Mesendoderm (in vitro differentiated cells): ENCODE data around the gene CERS4.
"Not testable (repeated sequence)": the region's sequence is repeated elsewhere in the genome, so short reads cannot be mapped to it uniquely, and the experiment has no call there.

Source experiments
- DNase-seq: peaks from one replicate; pipeline ENCODE4 v3.0.0; 2013
- H2AK5ac ChIP-seq: 2 replicates; pipeline ENCODE4 v1.6.1; 2013; ENCODE audit warnings: low read length, inconsistent platforms
- H2BK120ac ChIP-seq: 2 replicates; pipeline ENCODE4 v1.6.1; 2013; ENCODE audit warnings: low read depth, mild to moderate bottlenecking, low read length, moderate library complexity, mixed read lengths
- H2BK15ac ChIP-seq: replicated peaks from 2 replicates; pipeline ENCODE4 v1.6.1; 2013; ENCODE audit warnings: low read depth, mild to moderate bottlenecking, moderate library complexity
- H2BK5ac ChIP-seq: 2 replicates; pipeline ENCODE4 v1.6.1; 2013; ENCODE audit warnings: low read length, inconsistent platforms
- H3K18ac ChIP-seq: 2 replicates; pipeline ENCODE4 v1.6.1; 2013; ENCODE audit warnings: mild to moderate bottlenecking, low read length, mixed read lengths
- H3K23ac ChIP-seq: one replicate; pipeline ENCODE4 v1.6.1; 2013; ENCODE audit warnings: low read length
- H3K27ac ChIP-seq: 2 replicates; pipeline ENCODE4 v1.5.1; 2013; ENCODE audit warnings: low read depth, mild to moderate bottlenecking, inconsistent platforms, low read length, moderate library complexity
- H3K27me3 ChIP-seq: 2 replicates; pipeline ENCODE4 v1.6.1; 2013; ENCODE audit warnings: low read length, control low read depth, mild to moderate bottlenecking, inconsistent platforms; ENCODE audit not compliant: insufficient read depth, poor library complexity
- H3K36me3 ChIP-seq: 2 replicates; pipeline ENCODE4 v1.6.1; 2013; ENCODE audit warnings: low read length, inconsistent platforms; ENCODE audit not compliant: control insufficient read depth, insufficient read depth
- H3K4ac ChIP-seq: one replicate; pipeline ENCODE4 v1.6.1; 2013; ENCODE audit warnings: low read depth, mild to moderate bottlenecking, low read length, moderate library complexity
- H3K4me1 ChIP-seq: 2 replicates; pipeline ENCODE4 v1.6.1; 2013; ENCODE audit warnings: low read depth, low read length, inconsistent platforms; ENCODE audit not compliant: control insufficient read depth
- H3K4me2 ChIP-seq: 2 replicates; pipeline ENCODE4 v1.6.1; 2013; ENCODE audit warnings: low read length
- H3K4me3 ChIP-seq: 2 replicates; pipeline ENCODE4 v1.5.1; 2013; ENCODE audit warnings: mild to moderate bottlenecking, low read length
- H3K56ac ChIP-seq: one replicate; pipeline ENCODE4 v1.6.1; 2013; ENCODE audit warnings: low read length
- H3K79me1 ChIP-seq: 2 replicates; pipeline ENCODE4 v1.6.1; 2013; ENCODE audit warnings: low read length, inconsistent platforms
- H3K79me2 ChIP-seq: 2 replicates; pipeline ENCODE4 v1.6.1; 2013; ENCODE audit warnings: mild to moderate bottlenecking, low read length; ENCODE audit not compliant: control insufficient read depth, insufficient read depth
- H3K9ac ChIP-seq: 2 replicates; pipeline ENCODE4 v1.6.1; 2013; ENCODE audit warnings: low read length, inconsistent platforms
- H4K5ac ChIP-seq: one replicate; pipeline ENCODE4 v1.6.1; 2013; ENCODE audit warnings: low read length
- H4K8ac ChIP-seq: one replicate; pipeline ENCODE4 v1.6.1; 2013; ENCODE audit warnings: low read depth, mild to moderate bottlenecking, control low read depth, low read length, moderate library complexity
- WGBS: extraction: QIAGEN DNeasy Blood & Tissue Kit; methylation state at CpG from one replicate; pipeline ENCODE4 v1.1.7; 2013; ENCODE audit warnings: low lambda C conversion rate, missing lambda C conversion rate; ENCODE audit not compliant: insufficient coverage; ENCODE audit errors: extremely low coverage; 5-methylcytosine and 5-hydroxymethylcytosine counted together

Gene CERS4

GRCh38 chr19:8265872-8266271 is 56.7 kb downstream of the CERS4 start:
- no peaks in the 10 kb centered on the region for H3K36me3 ChIP-seq
- H3K27ac ChIP-seq: no peak overlapping the region
- H3K56ac ChIP-seq: no peak overlapping the region
- no peak overlapping the region for H4K8ac ChIP-seq
- no peak overlapping the region for H4K5ac ChIP-seq
- no peak overlapping the region for H3K4ac ChIP-seq
- no peaks in the 10 kb centered on the region for H3K79me1 ChIP-seq
- H3K4me1 ChIP-seq: no peaks in the 10 kb centered on the region
- no peak overlapping the region for H3K4me2 ChIP-seq
- H2AK5ac ChIP-seq: no peak overlapping the region
- no peak overlapping the region for H2BK5ac ChIP-seq
- no peak overlapping the region for H2BK15ac ChIP-seq
- no CpG with 5 or more reads among the region's 3 CpGs for WGBS
- H3K9ac ChIP-seq: no peak overlapping the region
- no peaks in the 10 kb centered on the region for H3K79me2 ChIP-seq
- H3K23ac ChIP-seq: no peak overlapping the region
- no peak overlapping the region for H2BK120ac ChIP-seq
- H3K18ac ChIP-seq: no peak overlapping the region
- no peak overlapping the region for H3K4me3 ChIP-seq
- DNase-seq: no peak
- H3K27me3 ChIP-seq: no peaks in the 10 kb centered on the region

- Histone ChIP-seq H3K4me1 (no peaks in the 10 kb centered on the region), H3K79me2 (no peaks in the 10 kb centered on the region), H3K18ac (no peak overlapping the region), H4K8ac (no peak overlapping the region), H3K27me3 (no peaks in the 10 kb centered on the region), H3K27ac (no peak overlapping the region), H3K4ac (no peak overlapping the region), H3K9ac (no peak overlapping the region), H3K56ac (peak overlapping the region; percentile 5), H3K4me3 (no peak overlapping the region), H3K36me3 (no peaks in the 10 kb centered on the region), H2BK5ac (no peak overlapping the region), H2BK120ac (no peak overlapping the region), H3K23ac (no peak overlapping the region), H3K79me1 (no peaks in the 10 kb centered on the region), H2BK15ac (no peak overlapping the region), H3K4me2 (no peak overlapping the region), H2AK5ac (no peak overlapping the region), H4K5ac (no peak overlapping the region)
- no peak for DNase-seq
- WGBS: no CpG with 5 or more reads among the region's 3 CpGs
These were observed 60.6 kb downstream of the CERS4 start for GRCh38 chr19:8269724-8270123.

DNA sequence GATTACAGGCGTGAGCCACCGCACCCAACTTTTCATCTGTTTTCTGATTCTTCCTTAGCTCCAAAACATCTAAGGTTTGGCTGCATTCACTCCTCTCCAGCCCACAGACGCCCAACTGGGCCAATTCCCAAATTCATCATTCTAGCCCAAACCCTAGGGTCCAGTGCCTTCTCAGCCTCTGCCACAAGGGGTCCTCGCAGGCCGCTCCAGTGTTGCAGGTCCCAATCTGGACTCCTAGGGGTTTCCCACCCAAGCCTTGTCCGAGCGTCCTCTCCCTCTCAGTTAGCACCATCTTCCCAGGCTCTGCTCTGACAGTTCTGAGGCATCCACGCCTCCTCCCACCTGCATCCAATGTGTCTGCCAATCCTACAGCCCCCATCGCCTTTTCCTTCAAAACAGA is 67.3 kb downstream of the CERS4 start:
- H3K9ac ChIP-seq, H2BK15ac ChIP-seq, H3K56ac ChIP-seq, H4K8ac ChIP-seq, H3K27me3 ChIP-seq, H3K4ac ChIP-seq, H3K18ac ChIP-seq, H3K79me2 ChIP-seq, H3K23ac ChIP-seq, H3K79me1 ChIP-seq, H3K4me2 ChIP-seq, DNase-seq, H3K4me1 ChIP-seq, H3K4me3 ChIP-seq, H3K36me3 ChIP-seq, H3K27ac ChIP-seq, H2BK5ac ChIP-seq, H2AK5ac ChIP-seq, H2BK120ac ChIP-seq, H4K5ac ChIP-seq: not testable (repeated sequence)
- no CpG with 5 or more reads among the region's 9 CpGs for WGBS

- not testable (repeated sequence) for H3K56ac ChIP-seq, H4K8ac ChIP-seq, H3K23ac ChIP-seq, H3K36me3 ChIP-seq, H3K4me3 ChIP-seq, H3K4ac ChIP-seq, DNase-seq, H2AK5ac ChIP-seq, H3K9ac ChIP-seq, H2BK15ac ChIP-seq, H3K27me3 ChIP-seq, H4K5ac ChIP-seq, H3K27ac ChIP-seq, H2BK120ac ChIP-seq, H3K4me1 ChIP-seq, H2BK5ac ChIP-seq, H3K79me1 ChIP-seq, H3K18ac ChIP-seq, H3K4me2 ChIP-seq, H3K79me2 ChIP-seq
- no CpG with 5 or more reads among the region's 9 CpGs for WGBS
These were observed 82.2 kb downstream of the CERS4 start for GRCh38 chr19:8291337-8291736.

GRCh38 chr19:8302357-8302691 is 93.2 kb downstream of the CERS4 start:
- Histone ChIP-seq H3K27me3 (no peaks in the 10 kb centered on the region), H3K4me2 (no peak overlapping the region), H4K5ac (no peak overlapping the region), H3K27ac (no peak overlapping the region), H2BK5ac (no peak overlapping the region), H3K56ac (no peak overlapping the region), H2AK5ac (no peak overlapping the region), H2BK120ac (no peak overlapping the region), H4K8ac (no peak overlapping the region), H3K79me1 (peaks cover 2% of the 10 kb centered on the region), H3K4me1 (no peaks in the 10 kb centered on the region), H3K4me3 (no peak overlapping the region), H3K36me3 (no peaks in the 10 kb centered on the region), H3K79me2 (no peaks in the 10 kb centered on the region), H3K23ac (no peak overlapping the region), H3K18ac (no peak overlapping the region), H3K9ac (no peak overlapping the region), H3K4ac (no peak overlapping the region), H2BK15ac (no peak overlapping the region)
- DNase-seq: no peak
- WGBS: no CpG with 5 or more reads among the region's 11 CpGs

GRCh38 chr19:8302734-8303133 is 93.6 kb downstream of the CERS4 start:
- Histone ChIP-seq H3K79me1 (peaks cover 5% of the 10 kb centered on the region), H2AK5ac (no peak overlapping the region), H3K4me3 (no peak overlapping the region), H3K27me3 (no peaks in the 10 kb centered on the region), H3K27ac (no peak overlapping the region), H4K8ac (no peak overlapping the region), H3K79me2 (peaks cover 2% of the 10 kb centered on the region), H3K23ac (no peak overlapping the region), H3K36me3 (no peaks in the 10 kb centered on the region), H3K4me2 (no peak overlapping the region), H2BK120ac (no peak overlapping the region), H2BK5ac (no peak overlapping the region), H4K5ac (no peak overlapping the region), H2BK15ac (no peak overlapping the region), H3K9ac (no peak overlapping the region), H3K56ac (no peak overlapping the region), H3K4ac (no peak overlapping the region), H3K4me1 (no peaks in the 10 kb centered on the region), H3K18ac (no peak overlapping the region)
- no CpG with 5 or more reads among the region's 7 CpGs for WGBS
- no peak for DNase-seq
